ENCODE results near the gene LCOR. TPM values are rescaled to one million over a fixed set of nuclear protein-coding genes. Genes with fewer than 3 reads are reported as not detected.
"Not testable (repeated sequence)": the region's sequence is repeated elsewhere in the genome, so short reads cannot be mapped to it uniquely, and the experiment has no call there.

LCOR gene
- total RNA-seq, 1 experiment from 2014 or later = 39.2 TPM

DNA sequence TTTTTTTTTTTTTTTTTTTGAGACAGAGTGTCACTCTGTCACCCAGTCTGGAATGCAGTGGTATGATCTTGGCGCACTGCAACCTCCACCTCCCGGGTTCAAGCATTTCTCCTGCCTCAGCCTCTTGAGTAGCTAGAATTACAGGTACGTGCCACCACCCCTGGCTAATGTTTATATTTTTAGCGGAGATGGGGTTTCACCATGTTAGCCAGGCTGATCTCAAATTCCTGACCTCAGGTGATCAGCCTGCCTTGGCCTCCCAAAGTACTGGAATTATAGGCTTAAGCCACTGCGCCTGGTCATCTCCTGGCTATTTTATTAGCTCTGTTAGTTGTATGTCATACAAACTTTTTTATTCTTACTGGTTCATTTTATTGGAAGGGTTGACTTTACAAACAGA lies 103.0 kb downstream of the LCOR start:
- DNase-seq (ENCODE audit: low spot score) = no peak
- no TSS peak for BruUV-seq (replicated peaks)
- CTCF ChIA-PET = no interaction called here

DNA sequence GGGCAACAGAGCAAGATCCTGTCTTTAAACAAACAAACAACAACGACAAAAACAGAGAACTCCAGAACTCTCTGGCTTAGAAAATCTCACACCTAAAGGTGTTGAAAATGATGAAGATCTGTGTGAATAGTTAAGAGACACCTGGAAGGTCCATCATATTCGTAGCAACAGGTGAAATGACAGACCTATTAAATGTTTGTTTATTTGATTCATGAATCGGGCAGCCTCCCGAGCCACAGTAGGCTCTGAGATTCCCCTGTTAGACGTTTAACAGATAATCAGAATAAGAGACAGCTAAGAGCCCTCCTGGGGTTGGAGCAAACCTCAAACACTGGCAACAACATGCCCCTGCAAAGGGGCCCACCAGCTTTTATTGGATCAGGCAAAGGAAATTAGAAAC lies 103.7 kb downstream of the LCOR start:
- Histone ChIP-seq H3K4me1 (ENCODE audit: insufficient read depth, low read length, poor library complexity, severe bottlenecking) (no peaks in the 10 kb centered on the region), H3K36me3 (ENCODE audit: insufficient read depth, low read length, poor library complexity, severe bottlenecking) (no peaks in the 10 kb centered on the region), H3K27me3 (replicated peaks; ENCODE audit: insufficient read depth, low read depth, low read length, poor library complexity) (no peaks in the 10 kb centered on the region), H3K9me3 (ENCODE audit: low read depth, low read length, poor library complexity, severe bottlenecking) (no peaks in the 10 kb centered on the region), H3K27ac (ENCODE audit: low read depth, low read length, poor library complexity, severe bottlenecking) (no peak overlapping the region), H3K4me3 (ENCODE audit: low read depth, low read length, poor library complexity, severe bottlenecking) (no peak overlapping the region)
- no peak for DNase-seq (ENCODE audit: low spot score)
- no TSS peak for BruUV-seq (replicated peaks)
- intact Hi-C loops (cut with micrococcal nuclease; ENCODE audit: unreplicated experiment) = no loop called here
- TF ChIP-seq, protein P1, sequence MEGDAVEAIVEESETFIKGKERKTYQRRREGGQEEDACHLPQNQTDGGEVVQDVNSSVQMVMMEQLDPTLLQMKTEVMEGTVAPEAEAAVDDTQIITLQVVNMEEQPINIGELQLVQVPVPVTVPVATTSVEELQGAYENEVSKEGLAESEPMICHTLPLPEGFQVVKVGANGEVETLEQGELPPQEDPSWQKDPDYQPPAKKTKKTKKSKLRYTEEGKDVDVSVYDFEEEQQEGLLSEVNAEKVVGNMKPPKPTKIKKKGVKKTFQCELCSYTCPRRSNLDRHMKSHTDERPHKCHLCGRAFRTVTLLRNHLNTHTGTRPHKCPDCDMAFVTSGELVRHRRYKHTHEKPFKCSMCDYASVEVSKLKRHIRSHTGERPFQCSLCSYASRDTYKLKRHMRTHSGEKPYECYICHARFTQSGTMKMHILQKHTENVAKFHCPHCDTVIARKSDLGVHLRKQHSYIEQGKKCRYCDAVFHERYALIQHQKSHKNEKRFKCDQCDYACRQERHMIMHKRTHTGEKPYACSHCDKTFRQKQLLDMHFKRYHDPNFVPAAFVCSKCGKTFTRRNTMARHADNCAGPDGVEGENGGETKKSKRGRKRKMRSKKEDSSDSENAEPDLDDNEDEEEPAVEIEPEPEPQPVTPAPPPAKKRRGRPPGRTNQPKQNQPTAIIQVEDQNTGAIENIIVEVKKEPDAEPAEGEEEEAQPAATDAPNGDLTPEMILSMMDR (conservative IDR thresholded peaks at IDR 0.05; ENCODE audit: low read depth, low read length) = no peak
- no peak for TF ChIP-seq EZH2 (IDR thresholded peaks at IDR 0.05; ENCODE audit: borderline replicate concordance, low read depth, low read length, poor library complexity, severe bottlenecking)
- POLR2A ChIA-PET (ENCODE audit: low non-redundant PET) = no interaction called here
- CTCF ChIA-PET = no interaction called here

More for the DNA sequence above, 103.0 kb downstream of the LCOR start:
- H3K9me3 ChIP-seq (ENCODE audit: low read depth, low read length, poor library complexity, severe bottlenecking) = no peaks in the 10 kb centered on the region
- POLR2A ChIA-PET (ENCODE audit: low non-redundant PET) = no interaction called here
- intact Hi-C loops (cut with micrococcal nuclease; ENCODE audit: unreplicated experiment) = no loop called here
- H3K36me3 ChIP-seq (ENCODE audit: insufficient read depth, low read length, poor library complexity, severe bottlenecking) = no peaks in the 10 kb centered on the region
- H3K4me3 ChIP-seq (ENCODE audit: low read depth, low read length, poor library complexity, severe bottlenecking) = no peak overlapping the region
- TF ChIP-seq, protein P1 (conservative IDR thresholded peaks at IDR 0.05; ENCODE audit: low read depth, low read length) = no peak
- no peak for TF ChIP-seq EZH2 (IDR thresholded peaks at IDR 0.05; ENCODE audit: borderline replicate concordance, low read depth, low read length, poor library complexity, severe bottlenecking)
- H3K27ac ChIP-seq (ENCODE audit: low read depth, low read length, poor library complexity, severe bottlenecking) = no peak overlapping the region
- H3K4me1 ChIP-seq (ENCODE audit: insufficient read depth, low read length, poor library complexity, severe bottlenecking) = no peaks in the 10 kb centered on the region
- H3K27me3 ChIP-seq (replicated peaks; ENCODE audit: insufficient read depth, low read depth, low read length, poor library complexity) = no peaks in the 10 kb centered on the region

DNA sequence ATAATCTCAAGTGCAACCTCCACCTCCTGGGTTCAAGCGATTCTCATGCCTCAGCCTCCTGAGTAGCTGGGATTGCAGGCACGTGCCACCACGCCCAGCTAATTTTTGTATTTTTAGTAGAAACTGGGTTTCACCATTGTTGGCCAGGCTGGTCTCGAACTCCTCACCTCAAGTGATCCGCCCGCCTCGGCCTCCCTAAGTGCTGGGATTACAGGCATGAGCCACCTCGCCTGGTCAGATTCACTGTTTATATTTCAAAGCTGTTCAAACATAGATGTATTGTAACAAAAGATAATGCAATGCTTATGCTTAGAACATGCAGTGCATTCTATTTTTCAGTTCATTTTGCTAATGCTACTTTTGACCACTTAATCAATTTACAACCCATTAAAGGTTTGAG lies 111.1 kb downstream of the LCOR start:
- H3K4me1 ChIP-seq (ENCODE audit: insufficient read depth, low read length, poor library complexity, severe bottlenecking); H3K9me3 ChIP-seq (ENCODE audit: low read depth, low read length, poor library complexity, severe bottlenecking); H3K36me3 ChIP-seq (ENCODE audit: insufficient read depth, low read length, poor library complexity, severe bottlenecking); H3K27me3 ChIP-seq (replicated peaks; ENCODE audit: insufficient read depth, low read depth, low read length, poor library complexity); H3K4me3 ChIP-seq (ENCODE audit: low read depth, low read length, poor library complexity, severe bottlenecking); intact Hi-C loops (cut with micrococcal nuclease; ENCODE audit: unreplicated experiment); DNase-seq (ENCODE audit: low spot score); H3K27ac ChIP-seq (ENCODE audit: low read depth, low read length, poor library complexity, severe bottlenecking); CTCF ChIA-PET; BruUV-seq (replicated peaks); POLR2A ChIA-PET (ENCODE audit: low non-redundant PET): not testable (repeated sequence)

DNA sequence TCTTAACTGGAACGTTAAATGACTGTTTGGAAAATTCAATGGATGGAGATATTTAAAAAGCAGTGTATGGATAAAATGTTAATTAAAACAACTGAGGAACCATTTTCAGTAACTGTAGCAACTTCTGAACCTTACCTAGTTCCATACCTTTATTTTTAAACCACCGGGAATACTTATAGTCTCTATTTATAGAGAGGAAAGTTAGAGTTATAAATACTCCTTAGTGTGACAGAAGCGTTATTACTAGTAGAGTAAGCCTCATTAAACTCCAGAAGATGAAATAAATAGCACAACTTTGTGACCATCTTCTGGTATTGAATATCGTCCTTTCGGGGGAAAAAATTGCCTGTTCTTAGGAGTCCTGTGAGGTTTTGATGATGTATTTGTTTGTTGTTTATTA lies 114.9 kb downstream of the LCOR start:
- ChIA-PET POLR2A (ENCODE audit: low non-redundant PET) (no interaction called here), CTCF (no interaction called here)
- no peak overlapping the region for H3K4me3 ChIP-seq (ENCODE audit: low read depth, low read length, poor library complexity, severe bottlenecking)
- H3K9me3 ChIP-seq (ENCODE audit: low read depth, low read length, poor library complexity, severe bottlenecking) = no peaks in the 10 kb centered on the region
- TF ChIP-seq, protein P1 (conservative IDR thresholded peaks at IDR 0.05; ENCODE audit: low read depth, low read length) = no peak
- no peak for TF ChIP-seq EZH2 (IDR thresholded peaks at IDR 0.05; ENCODE audit: borderline replicate concordance, low read depth, low read length, poor library complexity, severe bottlenecking)
- no TSS peak for BruUV-seq (replicated peaks)
- no peaks in the 10 kb centered on the region for H3K36me3 ChIP-seq (ENCODE audit: insufficient read depth, low read length, poor library complexity, severe bottlenecking)
- H3K4me1 ChIP-seq (ENCODE audit: insufficient read depth, low read length, poor library complexity, severe bottlenecking) = no peaks in the 10 kb centered on the region
- H3K27me3 ChIP-seq (replicated peaks; ENCODE audit: insufficient read depth, low read depth, low read length, poor library complexity) = no peaks in the 10 kb centered on the region
- intact Hi-C loops (cut with micrococcal nuclease; ENCODE audit: unreplicated experiment) = no loop called here
- DNase-seq (ENCODE audit: low spot score) = no peak
- no peak overlapping the region for H3K27ac ChIP-seq (ENCODE audit: low read depth, low read length, poor library complexity, severe bottlenecking)

Measured in A673 (cell line).